ENCODE data around the gene FAM118A. TPM values are rescaled to one million over a fixed set of nuclear protein-coding genes. Genes with fewer than 3 reads are reported as not detected.
A peak's percentile ranks its signal among the peaks of the same experiment; 100 is the strongest.

Gene FAM118A
- total and polyA plus RNA-seq, 9 of the 15 experiments (the other 6 are each of a cell fraction or from before 2014, with no cell fraction given), result 17.0 to 223 (median 59.4) TPM

DNA sequence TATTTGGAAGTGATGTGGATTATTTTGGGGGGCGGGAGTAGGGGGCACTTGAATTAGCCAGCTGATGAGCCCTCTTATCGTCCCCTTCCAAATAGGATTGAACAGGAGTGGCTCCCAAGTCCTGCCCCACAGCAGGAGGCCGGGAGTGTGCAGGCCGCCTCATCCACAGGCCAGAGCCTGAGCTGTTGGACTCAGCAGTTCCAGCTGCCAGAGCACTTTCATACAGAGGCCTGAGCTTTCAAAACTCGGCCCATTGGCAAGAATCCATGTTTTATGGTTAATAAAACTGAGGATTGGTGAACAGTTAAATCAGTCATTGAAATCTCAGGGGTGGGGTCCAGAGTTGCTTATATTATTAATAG lies 9.6 kb downstream of the FAM118A start:
- POLR2A ChIA-PET, result no interaction called here
- WGBS (ENCODE audit: insufficient coverage, low coverage, missing lambda C conversion rate), result 36% methylated on average over 5 of the region's 5 CpGs
- H3K4me3 ChIP-seq, result no peak overlapping the region
- no peak for FAIRE-seq
- H3K9me3 ChIP-seq (replicated peaks; ENCODE audit: control insufficient read depth, insufficient read depth, low read depth, low read length), result no peaks in the 10 kb centered on the region
- H3K79me2 ChIP-seq (ENCODE audit: control insufficient read depth, insufficient read depth, low read length), result peaks cover 89% of the 10 kb centered on the region
- H3K9ac ChIP-seq (ENCODE audit: insufficient read depth in 1 of 2, low read depth in 2 of 2, low read length in 2 of 2), result 0 out of 4 replicates have a peak overlapping the region, but pooled peaks of 1 of the 2 experiments have one; percentile 61
- CTCF ChIA-PET (ENCODE audit: low intra/inter-chr PET ratio), result no interaction called here
- ATAC-seq, result no peak
- H4K20me1 ChIP-seq (replicated peaks; ENCODE audit: control insufficient read depth, insufficient read depth, low read length), result peaks cover 25% of the 10 kb centered on the region; the same call in 1 of the 2 replicates
- H3K27ac ChIP-seq (ENCODE audit: extremely low read depth, low read depth, low read length), result peak overlapping the region; percentile 31; the same call in 1 of the 3 replicates
- H3K36me3 ChIP-seq (ENCODE audit: control insufficient read depth, insufficient read depth, low read length), result peaks cover 63% of the 10 kb centered on the region
- H3K4me1 ChIP-seq (replicated peaks in 1 of 2; ENCODE audit: control insufficient read depth in 2 of 2, insufficient read depth in 2 of 2, low read length in 2 of 2), result peaks cover 15 to 49% of the 10 kb centered on the region in 2 experiments
- H3K9me1 ChIP-seq (ENCODE audit: control insufficient read depth, insufficient read depth, low read length), result peaks cover 7% of the 10 kb centered on the region
- intact Hi-C loops (cut with micrococcal nuclease) (no loop called here), in situ Hi-C loops (cut with MboI) (no loop called here)
- BruUV-seq (replicated peaks), result no TSS peak
- H3K4me2 ChIP-seq (ENCODE audit: insufficient read depth, low read length), result no peak overlapping the region
- no peak for DNase-seq (ENCODE audit: extremely low read depth in 1 of 4, low spot score in 3 of 4)
- H2AFZ ChIP-seq (ENCODE audit: low read depth, low read length), result no peak overlapping the region
- H3K27me3 ChIP-seq (ENCODE audit: control insufficient read depth in 2 of 2, insufficient read depth in 2 of 2, low read length in 2 of 2), result no peaks in the 10 kb centered on the region
- TF ChIP-seq SP1 (CRISPR knock-in tag; IDR thresholded peaks at IDR 0.05) (no peak), PHF20 (IDR thresholded peaks at IDR 0.05; ENCODE audit: partially characterized antibody) (no peak), CSDE1 (IDR thresholded peaks at IDR 0.05) (no peak), HOXB6 (CRISPR knock-in tag; IDR thresholded peaks at IDR 0.05; ENCODE audit: borderline replicate concordance) (no peak), XRCC5 (IDR thresholded peaks at IDR 0.05; ENCODE audit: low read depth, low read length) (no peak)
- TF ChIP-seq, protein P1, sequence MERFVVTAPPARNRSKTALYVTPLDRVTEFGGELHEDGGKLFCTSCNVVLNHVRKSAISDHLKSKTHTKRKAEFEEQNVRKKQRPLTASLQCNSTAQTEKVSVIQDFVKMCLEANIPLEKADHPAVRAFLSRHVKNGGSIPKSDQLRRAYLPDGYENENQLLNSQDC (CRISPR knock-in tag; IDR thresholded peaks at IDR 0.05), result no peak
- TF ChIP-seq, protein P2, sequence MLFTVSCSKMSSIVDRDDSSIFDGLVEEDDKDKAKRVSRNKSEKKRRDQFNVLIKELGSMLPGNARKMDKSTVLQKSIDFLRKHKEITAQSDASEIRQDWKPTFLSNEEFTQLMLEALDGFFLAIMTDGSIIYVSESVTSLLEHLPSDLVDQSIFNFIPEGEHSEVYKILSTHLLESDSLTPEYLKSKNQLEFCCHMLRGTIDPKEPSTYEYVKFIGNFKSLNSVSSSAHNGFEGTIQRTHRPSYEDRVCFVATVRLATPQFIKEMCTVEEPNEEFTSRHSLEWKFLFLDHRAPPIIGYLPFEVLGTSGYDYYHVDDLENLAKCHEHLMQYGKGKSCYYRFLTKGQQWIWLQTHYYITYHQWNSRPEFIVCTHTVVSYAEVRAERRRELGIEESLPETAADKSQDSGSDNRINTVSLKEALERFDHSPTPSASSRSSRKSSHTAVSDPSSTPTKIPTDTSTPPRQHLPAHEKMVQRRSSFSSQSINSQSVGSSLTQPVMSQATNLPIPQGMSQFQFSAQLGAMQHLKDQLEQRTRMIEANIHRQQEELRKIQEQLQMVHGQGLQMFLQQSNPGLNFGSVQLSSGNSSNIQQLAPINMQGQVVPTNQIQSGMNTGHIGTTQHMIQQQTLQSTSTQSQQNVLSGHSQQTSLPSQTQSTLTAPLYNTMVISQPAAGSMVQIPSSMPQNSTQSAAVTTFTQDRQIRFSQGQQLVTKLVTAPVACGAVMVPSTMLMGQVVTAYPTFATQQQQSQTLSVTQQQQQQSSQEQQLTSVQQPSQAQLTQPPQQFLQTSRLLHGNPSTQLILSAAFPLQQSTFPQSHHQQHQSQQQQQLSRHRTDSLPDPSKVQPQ (CRISPR knock-in tag; IDR thresholded peaks at IDR 0.05; ENCODE audit: borderline replicate concordance), result no peak
- TF ChIP-seq, protein P3, sequence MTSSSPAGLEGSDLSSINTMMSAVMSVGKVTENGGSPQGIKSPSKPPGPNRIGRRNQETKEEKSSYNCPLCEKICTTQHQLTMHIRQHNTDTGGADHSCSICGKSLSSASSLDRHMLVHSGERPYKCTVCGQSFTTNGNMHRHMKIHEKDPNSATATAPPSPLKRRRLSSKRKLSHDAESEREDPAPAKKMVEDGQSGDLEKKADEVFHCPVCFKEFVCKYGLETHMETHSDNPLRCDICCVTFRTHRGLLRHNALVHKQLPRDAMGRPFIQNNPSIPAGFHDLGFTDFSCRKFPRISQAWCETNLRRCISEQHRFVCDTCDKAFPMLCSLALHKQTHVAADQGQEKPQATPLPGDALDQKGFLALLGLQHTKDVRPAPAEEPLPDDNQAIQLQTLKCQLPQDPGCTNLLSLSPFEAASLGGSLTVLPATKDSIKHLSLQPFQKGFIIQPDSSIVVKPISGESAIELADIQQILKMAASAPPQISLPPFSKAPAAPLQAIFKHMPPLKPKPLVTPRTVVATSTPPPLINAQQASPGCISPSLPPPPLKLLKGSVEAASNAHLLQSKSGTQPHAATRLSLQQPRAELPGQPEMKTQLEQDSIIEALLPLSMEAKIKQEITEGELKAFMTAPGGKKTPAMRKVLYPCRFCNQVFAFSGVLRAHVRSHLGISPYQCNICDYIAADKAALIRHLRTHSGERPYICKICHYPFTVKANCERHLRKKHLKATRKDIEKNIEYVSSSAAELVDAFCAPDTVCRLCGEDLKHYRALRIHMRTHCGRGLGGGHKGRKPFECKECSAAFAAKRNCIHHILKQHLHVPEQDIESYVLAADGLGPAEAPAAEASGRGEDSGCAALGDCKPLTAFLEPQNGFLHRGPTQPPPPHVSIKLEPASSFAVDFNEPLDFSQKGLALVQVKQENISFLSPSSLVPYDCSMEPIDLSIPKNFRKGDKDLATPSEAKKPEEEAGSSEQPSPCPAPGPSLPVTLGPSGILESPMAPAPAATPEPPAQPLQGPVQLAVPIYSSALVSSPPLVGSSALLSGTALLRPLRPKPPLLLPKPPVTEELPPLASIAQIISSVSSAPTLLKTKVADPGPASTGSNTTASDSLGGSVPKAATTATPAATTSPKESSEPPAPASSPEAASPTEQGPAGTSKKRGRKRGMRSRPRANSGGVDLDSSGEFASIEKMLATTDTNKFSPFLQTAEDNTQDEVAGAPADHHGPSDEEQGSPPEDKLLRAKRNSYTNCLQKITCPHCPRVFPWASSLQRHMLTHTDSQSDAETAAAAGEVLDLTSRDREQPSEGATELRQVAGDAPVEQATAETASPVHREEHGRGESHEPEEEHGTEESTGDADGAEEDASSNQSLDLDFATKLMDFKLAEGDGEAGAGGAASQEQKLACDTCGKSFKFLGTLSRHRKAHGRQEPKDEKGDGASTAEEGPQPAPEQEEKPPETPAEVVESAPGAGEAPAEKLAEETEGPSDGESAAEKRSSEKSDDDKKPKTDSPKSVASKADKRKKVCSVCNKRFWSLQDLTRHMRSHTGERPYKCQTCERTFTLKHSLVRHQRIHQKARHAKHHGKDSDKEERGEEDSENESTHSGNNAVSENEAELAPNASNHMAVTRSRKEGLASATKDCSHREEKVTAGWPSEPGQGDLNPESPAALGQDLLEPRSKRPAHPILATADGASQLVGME (CRISPR knock-in tag; IDR thresholded peaks at IDR 0.05), result no peak
- TF ChIP-seq, protein P4, sequence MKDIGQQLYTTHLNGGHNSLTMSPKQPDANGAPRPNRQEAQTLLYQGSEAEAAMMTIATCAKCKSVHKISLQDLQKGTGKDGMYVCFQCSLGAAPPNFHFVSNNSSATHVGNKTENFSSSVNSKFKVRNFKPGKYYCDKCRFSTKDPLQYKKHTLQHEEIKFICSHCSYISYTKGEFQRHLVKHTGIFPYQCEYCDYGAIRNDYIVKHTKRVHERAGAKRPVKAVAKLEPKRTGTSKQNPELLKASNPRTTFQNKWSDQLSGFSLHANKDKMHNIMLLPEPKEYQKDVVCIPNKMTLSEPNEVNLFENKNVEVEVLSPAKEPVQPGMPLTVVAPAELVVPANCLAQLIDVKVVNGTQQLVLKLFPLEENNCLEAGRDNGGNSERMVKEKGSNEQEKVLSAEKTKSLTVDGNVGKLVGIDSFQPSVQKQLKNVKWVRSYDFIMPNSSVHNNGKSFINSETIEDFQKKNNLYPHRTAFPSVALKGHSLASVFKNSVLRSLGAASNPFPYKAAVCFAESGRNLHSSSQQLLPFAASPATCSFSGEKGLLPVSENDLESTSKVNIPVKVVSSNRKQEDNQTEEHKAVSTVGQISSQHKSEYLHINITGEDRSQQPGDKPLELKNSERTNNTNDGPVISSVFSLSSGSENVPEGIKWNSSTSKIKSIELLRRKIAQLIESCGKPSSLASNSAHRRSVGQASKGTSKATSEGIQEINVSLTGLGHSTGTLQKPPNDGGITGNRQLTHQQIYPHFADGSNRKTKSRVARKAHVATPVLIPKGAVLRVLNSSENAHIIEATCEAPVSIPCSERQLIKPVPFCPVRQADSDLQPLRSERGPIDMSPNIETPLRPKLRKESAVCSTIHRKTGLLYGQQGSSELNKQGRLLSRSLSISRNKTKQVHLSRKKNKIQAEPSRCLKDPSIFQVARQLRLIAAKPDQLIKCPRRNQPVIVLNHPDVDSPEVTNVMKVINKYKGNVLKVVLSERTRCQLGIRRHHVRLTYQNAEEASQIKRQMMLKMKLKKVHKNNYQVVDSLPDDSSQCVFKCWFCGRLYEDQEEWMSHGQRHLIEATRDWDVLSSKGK (CRISPR knock-in tag; IDR thresholded peaks at IDR 0.05), result no peak

Data from K562 (cell line).